HG02943 (cell line): ENCODE results near the gene WHRN.

Experiments used
- ATAC-seq: cut with Tn5 transposase; IDR thresholded peaks from one replicate; pipeline ENCODE4 v1.9.1; 2021; ENCODE audit warnings: mild to moderate bottlenecking, low read depth, moderate library complexity; ENCODE audit not compliant: unreplicated experiment

WHRN gene

DNA sequence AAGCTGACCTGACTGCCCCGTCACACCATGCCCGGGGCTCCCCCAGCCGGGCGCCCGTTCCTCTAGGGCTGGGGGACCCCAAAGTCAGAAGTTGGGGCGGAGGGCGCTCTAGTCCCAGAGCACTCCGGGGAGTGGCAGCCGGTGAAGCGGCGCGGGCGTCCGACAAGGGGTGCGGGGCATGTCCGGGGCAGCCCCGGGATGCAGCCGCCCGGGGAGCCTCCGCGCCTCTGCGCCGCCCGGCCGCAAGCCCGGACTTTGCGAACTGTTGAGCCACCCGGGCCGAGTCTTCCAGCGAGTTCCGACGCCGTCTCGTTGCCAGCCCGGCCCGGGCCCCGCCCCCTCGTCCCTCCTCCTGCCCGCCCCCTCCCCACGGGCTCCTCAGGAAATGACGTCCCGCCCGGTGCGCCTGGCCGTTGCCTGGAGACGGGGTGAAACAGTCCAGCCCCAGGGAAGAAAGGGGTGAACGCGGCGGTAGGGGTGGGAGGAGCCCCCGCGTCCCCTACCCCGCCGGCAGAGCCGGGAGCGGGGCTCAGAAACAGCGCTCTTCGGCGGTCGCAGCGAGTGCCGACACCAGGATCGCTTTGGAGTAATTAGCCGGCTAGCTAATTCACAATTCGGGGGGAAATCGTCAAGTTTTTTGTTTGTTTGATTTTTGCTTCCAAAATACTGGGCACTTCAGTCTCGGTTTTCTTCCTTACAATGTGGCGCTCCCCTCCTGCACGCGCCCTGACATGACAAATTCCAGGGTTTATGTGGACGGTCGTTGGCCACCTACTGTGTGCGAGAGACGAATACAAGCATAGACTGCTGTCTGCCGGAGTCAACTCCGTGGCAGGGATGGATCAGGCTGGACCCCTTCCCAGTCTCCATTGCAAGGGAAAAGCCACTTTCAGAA, at the start of gene WHRN:
WHRN (minus strand) TSS at position 287 of the 895 bp plus-strand sequence. CDS start 672 bp downstream, outside the sequence.
- ATAC-seq, result peak; percentile 67

DNA sequence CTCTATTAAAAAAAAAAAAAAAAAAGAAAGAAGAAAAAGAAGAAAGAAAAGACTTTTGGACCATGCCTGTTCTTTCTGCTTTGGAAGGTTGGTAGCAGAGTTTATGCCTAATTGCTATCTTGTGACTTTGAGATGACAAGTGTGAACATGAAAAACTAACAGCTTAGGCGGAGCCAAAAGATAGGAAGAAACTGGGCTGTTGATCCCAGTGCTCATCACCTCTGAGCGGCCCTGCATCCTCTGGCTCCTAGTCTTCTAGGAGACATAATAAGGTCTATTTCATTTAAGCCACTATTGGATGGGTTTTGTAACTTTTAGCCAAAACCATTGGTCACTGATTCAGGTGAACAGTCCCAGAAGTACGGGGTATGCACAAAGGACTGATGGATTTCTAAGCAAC, 47.9 kb upstream of the WHRN start:
- no peak for ATAC-seq

DNA sequence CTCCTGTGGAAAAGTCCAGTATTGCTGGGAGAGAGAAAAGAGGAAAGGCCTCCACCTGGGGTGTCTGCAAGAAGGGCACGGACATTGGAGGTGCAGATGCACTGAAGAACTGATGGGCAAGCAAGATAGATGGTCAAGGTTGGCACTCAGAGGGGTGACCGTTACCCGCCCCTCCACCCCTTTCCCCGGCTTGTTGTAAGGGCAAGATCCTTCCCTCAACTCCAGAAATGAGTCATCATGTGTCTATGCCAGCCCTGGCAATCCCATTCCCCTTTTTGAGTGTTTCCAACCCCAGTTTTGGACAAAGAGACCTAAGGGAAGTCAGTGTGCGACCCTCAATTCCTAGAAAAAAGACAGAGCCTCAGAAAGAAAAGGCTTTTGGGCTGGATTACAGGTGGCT, 47.4 kb upstream of the WHRN start:
- no peak for ATAC-seq

DNA sequence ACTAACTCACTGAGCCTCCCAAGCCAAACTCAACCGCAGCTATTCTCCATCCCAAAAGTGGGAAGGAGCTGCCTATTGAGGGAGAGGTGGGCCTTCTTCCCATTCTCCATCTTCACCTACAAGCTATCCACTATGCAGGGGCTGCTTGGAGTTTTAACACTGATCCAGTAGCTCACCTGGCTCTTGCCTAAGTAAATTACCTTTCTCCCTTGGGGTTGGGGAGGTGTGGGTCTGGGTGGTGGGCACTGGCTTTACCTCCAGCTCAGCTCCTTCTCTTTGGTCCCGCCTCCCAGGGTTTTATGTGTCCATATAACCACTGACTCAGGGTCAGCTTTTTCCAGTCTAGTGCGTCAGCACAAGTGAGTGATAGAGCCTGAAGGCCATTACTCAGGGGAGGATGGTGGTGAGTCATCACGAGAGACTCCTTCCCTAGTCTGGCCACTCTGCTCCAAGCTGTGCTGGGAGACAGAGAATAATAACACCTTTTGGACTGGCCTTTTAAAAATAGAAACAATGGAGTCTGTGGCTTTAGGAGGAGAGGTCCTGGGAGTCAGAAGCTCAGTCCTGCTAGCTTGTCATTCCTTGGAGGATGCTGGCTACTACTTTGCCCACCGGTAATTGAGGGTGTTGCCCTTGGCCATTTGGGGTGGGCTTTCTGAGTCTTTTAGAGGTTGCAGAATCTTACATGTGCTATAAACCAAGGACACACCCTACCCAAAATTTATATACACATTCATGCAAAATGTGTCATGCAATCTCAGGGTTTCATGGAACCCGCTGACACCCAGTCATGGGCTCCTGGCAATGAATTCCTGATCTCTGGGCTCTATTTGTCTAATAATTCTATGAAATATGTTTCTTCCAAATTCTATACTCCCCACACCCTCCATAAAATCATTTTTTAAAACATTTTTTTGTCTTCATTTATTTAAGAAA, 46.7 kb upstream of the WHRN start:
- ATAC-seq, result no peak

DNA sequence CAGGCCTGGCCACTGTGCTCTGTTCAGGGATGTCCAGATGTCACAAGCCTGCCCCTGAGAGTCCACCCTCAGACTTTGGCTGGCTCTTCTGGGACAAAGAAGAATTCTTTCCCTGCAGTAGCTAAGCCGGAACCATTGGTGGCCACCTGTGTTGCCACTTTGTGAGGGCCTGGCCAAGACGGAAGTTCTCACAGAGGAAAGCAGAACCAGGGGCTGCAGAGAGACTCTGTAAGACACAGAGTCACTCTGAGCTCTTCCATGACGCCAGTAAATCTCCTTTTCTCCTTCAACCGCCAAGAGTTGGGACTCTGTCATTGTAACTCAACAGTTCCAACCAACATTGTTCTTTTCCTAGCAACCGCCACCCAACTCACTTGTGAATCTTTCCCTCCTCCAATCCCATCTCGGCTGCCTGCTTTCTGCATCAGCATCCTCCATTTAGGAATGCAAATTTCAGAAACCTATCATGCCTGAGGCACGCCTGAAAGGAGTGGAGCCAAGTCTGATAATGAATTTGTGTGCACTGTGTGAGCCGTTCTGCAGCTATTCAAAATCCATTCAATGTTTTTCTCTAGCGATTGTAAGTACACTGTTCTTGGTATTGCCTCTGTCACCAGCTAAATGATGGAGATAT, 44.5 kb upstream of the WHRN start:
- ATAC-seq, result no peak

DNA sequence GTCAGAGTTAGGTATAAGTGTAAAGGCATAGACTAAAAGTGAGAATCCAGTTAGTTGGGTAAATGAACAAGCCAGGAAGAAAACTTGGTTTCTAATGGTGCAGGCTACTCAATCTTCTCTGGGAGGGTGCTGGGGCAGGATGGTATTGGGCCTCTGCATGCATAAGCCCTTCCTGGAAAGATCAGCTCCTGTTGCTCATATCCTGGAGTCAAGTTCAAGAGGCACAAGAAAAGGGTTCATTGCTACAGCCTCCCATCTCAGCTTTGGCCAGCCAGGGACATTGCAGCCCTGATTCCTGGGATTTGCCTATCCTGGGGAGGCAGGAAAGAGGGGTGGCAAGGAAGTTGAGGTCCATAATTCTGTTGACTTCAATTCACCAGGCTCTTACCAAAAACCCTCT, 41.6 kb upstream of the WHRN start:
- ATAC-seq, result no peak

DNA sequence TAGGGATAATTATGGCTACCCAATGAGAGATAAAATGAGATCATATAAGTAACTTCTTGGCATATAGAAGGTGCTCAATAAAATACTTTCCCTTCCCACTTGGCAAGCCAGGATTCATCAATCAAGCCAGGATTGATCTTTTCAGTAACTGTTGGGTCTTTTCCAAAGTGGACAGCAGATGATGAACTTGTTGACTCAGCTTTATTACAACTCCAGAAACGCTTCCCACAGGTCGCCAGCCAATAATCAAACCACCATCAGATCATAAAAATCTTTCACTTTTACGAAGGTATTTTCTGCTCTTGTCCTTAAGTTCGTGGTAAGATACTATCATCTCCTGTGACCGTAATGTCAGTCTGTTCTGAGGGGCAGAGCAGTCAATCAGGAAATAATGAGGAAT, 39.8 kb upstream of the WHRN start:
- no peak for ATAC-seq

DNA sequence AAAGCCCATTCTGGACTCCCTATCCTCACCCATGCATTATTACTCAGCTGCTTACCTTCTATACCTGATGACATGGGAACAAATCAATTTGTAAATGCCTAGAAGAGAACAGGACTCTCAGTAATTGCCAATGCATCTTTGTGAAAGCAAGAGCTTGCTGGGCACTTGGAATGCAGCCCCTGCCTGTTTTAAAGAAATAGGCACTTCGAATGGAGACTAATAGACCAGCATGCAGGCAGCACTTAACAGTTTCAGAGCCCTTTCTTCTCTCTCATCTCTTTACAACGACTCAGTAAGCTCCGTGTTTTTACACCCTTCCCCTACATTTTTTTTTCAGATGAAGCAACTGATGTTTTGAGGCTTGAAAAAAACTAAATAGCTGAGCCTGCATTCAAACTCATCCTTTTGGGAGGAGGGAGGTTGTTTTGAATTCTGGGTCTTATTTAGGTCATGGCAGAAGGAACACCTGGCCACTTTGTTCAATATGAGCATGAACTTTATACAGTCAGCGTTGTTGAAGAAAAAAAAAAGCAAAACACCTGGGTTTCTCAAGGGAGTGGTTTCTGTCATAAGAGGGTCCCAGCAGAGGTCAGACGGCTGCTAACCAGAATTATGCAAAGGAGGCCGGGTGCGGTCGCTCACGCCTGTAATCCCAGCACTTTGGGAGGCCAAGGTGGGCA, 34.6 kb upstream of the WHRN start:
- no peak for ATAC-seq

DNA sequence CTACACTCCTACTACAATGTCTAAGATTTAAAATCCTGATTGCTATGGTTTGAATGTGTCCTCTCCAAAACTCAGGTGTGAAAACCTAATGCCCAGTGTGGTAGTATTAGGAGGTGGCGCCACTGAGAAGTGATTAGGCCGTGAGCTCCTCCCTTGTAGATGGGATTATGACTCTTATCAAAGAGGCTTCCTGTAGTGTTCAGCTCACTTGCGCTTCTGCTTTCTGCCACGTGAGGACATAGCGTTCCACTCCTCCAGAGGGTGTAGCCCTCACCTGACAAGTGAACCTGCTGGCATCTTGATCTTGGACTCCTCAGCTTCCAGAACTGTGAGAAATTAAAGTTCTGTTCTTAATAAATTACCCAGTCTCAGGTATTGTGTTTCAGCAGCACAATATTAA, 33.0 kb upstream of the WHRN start:
- no peak for ATAC-seq

DNA sequence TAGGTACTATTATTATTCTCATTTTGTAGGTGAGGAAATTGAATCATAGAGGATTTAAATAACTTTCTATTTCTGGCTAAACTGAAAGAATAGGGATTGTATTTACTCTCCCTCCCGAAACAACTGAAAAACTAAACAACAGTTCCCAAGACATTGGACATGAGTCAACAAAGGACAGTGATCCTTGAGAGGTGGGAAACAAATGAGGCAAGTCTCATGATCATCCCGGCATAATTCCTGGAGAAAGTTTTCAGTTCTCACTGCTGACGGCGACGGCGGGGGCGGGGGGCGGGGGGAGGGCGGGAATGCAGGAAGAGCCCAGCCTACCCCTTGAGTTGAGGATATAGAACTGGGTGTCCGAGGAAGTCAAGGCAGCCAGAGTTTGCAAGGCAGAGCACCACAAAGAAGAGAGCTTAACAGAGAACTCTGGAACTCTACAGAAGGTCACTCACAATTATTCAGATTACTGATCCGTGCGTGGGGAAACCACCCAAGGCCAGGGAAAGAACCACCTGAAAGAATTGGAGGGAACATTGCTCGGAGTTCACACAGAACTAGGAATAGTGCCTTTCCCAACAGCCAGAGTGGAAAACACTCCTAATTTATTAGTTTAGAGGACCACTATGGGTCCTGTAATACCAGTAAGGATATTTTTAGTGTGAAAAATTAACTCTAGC, 27.4 kb upstream of the WHRN start:
- no peak for ATAC-seq

DNA sequence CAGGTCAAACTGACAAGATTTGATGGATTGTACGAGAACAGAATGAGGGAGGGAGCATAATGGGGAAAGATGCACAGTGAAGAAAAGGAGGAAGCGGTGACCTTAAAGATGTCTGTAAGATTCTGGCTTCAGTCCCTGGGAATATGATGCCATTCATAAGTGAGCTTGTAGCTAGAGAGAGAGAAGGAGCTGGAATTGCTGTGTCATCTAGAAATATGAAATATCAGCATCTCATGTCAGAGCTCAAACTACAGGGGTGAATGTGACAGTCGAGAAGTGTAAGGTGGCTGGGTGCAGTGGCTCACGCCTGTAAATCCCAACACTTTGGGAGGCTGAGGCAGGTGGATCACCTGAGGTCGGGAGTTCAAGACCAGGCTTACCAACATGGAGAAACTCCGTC, 24.0 kb upstream of the WHRN start:
- no peak for ATAC-seq

DNA sequence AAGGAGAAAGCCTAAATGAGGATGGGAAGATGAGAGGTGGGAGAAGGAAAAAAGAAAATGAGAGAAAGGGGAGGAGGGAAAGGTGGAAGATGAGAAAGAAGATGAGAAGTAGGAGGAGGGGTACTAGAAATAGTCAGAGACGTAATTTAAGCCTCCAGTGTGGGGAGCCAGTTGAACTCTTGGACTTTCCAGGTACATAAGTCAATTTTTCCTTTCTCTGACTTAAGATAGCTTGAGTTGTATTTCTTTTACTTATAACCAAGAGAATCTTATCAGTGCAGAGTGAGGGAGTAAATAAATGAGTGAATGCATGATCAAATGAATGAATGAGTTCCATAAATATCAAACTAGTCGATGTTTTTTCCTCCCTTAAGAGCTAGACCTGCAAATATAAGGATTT, 21.5 kb upstream of the WHRN start:
- ATAC-seq, result no peak

DNA sequence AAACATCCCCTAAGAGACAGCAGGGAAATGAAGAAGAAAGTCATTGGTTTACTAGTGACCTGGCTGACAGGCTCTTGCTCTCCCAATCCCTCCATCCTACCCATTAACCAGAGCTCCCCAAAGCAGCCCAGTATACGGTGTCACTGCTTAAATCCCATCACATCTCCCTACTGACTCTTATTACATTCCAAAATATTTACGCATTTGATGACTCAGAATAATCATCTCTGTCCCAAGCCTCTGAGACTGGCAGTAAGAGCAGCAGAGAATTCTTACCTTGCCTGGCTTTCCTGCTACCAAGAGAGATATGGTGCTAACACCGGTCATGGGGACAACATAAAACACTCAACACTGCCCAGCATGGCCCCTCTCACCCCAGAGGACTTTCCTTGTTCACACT, 20.2 kb upstream of the WHRN start:
- no peak for ATAC-seq

DNA sequence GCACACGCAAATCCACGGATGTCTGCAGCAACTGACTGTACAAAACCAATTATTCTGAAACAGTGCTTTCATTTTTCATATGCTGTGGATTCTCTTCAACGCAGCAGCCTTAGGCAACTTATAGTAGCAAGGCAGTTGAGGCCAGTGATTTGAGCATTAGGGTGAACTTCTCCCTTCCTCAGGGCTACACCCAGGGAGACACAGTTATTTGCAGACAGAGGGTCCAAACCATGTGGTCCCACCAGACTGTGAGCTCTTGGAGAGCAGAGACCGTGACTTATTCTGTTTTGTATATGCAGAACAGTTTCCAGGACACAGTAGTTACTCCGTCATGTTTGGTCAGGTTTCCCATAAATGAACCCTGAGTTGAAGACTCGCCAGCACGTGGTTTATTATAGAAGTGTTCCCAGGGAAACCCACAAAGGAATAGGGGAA, 19.0 kb upstream of the WHRN start:
- no peak for ATAC-seq

DNA sequence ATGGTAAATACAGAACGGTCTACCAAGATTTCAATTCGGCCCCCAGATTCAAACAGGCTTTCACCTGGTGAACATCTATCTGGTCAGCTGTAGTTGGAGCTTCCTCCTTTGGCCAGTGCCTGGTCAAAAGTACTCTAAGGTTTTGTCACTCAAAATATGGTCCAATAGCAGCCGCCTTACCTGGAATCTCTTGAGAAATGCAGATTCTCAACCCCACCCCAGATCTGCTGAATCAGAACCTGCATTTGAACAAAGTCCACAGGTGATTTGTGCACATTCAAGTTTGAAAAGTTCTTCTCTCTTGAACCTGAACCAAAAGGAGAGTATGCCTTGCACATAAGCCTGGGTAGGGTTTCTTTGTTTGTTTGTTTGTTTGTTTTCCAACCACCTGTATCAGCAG, 17.6 kb upstream of the WHRN start:
- no peak for ATAC-seq

DNA sequence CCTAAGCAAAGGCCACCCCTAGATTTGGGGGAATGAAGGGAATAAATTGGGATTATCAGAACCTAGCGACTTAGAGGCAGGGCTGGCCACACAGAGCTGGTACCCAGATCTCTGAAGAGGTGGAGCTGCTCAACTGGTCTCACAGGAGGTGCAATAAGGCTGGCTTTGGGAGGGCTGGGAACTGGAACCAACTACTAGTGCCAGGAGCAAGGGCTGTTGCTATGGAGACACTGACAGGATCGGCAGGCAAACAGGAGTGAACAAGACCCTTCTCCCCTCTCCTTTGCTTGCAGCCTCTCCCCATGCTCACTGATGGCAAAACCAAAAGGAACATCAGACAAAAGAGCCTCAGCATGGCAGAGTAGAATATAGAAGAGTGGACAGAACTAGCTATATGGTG, 17.0 kb upstream of the WHRN start:
- ATAC-seq, result no peak

DNA sequence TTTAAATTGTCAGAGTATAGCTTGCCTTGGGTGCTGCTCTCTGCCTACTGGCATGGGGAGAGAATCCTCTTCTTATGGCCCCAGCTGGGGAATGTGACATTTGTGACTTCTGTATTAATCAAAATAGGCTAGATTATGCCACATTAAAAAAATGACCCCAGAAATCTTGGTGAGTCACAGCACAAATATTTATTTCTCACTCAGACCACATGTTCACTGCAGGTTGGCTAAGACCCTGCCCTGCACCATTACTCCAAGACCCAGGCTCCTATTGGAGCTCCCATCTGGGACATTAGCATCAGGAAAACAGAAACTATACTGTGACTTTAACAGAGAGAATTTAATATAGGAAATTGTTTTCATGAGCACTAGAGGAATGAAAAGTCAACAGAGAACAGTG, 16.6 kb upstream of the WHRN start:
- ATAC-seq, result no peak

DNA sequence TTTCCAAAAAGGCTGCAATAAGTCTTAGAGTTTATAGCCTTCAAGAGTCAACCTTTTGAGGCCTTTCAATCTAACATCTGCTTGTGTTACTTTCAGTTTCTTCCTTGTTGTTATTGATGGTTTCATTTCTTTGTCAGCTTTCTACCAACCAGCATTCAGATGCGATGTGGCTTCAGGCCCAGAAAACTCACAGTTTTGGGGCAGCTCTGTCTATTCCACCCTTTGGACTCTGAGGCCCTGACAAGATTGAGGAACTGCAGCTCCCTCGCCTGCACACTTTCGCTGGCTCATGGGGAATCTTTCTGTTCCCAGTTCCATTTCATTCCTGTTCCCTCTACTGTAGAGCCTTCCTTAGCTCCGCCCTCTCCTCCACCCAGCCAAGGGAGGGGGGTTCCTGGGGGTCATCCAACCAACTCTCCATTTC, 13.3 kb upstream of the WHRN start:
- no peak for ATAC-seq

DNA sequence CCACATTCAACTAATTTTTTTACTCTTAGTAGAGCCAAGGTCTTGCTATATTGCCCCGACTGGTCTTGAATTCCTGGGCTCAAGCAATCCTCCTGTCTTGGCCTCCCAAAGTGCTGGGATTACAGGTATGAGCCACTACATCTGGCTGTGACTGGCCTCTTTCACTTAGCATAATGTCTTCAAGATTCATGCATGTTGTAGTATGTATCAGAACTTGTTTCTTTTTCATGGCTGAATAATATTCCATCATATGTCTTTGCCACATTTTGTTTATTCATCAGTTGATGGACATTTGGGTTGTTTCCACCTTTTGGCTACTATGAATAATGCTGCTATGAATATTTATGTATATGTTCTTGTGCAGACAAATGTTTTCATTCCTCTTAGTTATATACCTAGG, 12.8 kb upstream of the WHRN start:
- ATAC-seq, result no peak

DNA sequence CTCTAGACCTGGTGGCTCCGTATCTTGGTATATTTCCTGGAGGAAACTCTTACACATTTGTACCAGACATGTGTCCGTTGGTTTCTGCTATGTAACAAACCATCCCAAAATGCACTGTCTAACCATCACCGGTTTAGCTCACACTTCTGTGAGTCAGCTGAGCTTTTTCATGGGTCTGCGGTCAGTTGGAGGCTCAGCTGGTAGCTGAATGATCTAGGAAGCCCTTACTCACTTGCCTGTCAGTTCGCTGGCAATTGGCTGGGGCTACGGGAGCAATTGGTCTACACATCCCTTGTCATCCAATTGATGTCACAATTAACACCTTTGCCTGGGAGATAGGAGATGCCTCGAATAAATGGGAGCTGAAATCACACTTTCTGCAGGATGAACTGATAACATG, 11.6 kb upstream of the WHRN start:
- ATAC-seq, result no peak
